Naive thymus-derived CD4-positive, alpha-beta T cell (primary cell): ENCODE measurements around the gene FAM177B. TPM values are rescaled to one million over a fixed set of nuclear protein-coding genes. Genes with fewer than 3 reads are reported as not detected.
"Not testable (repeated sequence)": the region's sequence is repeated elsewhere in the genome, so short reads cannot be mapped to it uniquely, and the experiment has no call there.

ENCODE experiments used
- ATAC-seq: fragments of 150-1000 bp; cut with Tn5 transposase; 2 replicates; pipeline ENCODE4 v1.10.0; 2021; ENCODE audit warnings: mild to moderate bottlenecking, moderate library complexity
- CTCF ChIA-PET: fragments of 350-600 bp; sonication (Branson Sonifier 250); formaldehyde crosslinking; loops from one replicate; lab custom pipeline; 2021; ENCODE audit warnings: antibody characterized with exemption; lab: Charles Lee
- POLR2A ChIA-PET: fragments of 350-600 bp; sonication (Branson Sonifier 250); formaldehyde crosslinking; loops from one replicate; lab custom pipeline; 2021; ENCODE audit warnings: antibody characterized with exemption, inconsistent platforms; lab: Charles Lee
- DNase-seq, 9 donors: peaks; one replicate each; pipeline versions ENCODE4 v3.0.0 to v3.0.0-alpha.2; 2020 to 2022; ENCODE audit warnings: mixed read lengths in 1 of 9
- H3K27ac ChIP-seq: one replicate; pipeline ENCODE4 v1.7.0; 2013; ENCODE audit warnings: mild to moderate bottlenecking, low read depth, low read length, moderate library complexity
- H3K27me3 ChIP-seq, 2 donors: one replicate each; pipeline ENCODE4 v1.7.0; 2013; ENCODE audit warnings: low read length in 2 of 2, mild to moderate bottlenecking in 2 of 2, moderate library complexity in 2 of 2; ENCODE audit not compliant: control insufficient read depth in 2 of 2, insufficient read depth in 2 of 2
- H3K36me3 ChIP-seq, 3 experiments: 1 replicate in 2 of 3; 2 replicates in 1 of 3; pipeline ENCODE4 v1.7.0; 2013; ENCODE audit warnings: low read length in 3 of 3, mild to moderate bottlenecking in 3 of 3, moderate library complexity in 1 of 3; ENCODE audit not compliant: insufficient read depth in 3 of 3, control insufficient read depth in 2 of 3
- H3K4me1 ChIP-seq, 2 donors: one replicate each; pipeline ENCODE4 v1.7.0; 2013; ENCODE audit warnings: low read length in 2 of 2, mild to moderate bottlenecking in 2 of 2, moderate library complexity in 1 of 2; ENCODE audit not compliant: control insufficient read depth in 2 of 2, insufficient read depth in 2 of 2
- H3K4me3 ChIP-seq: 2 replicates; pipeline ENCODE4 v1.7.0; 2013; ENCODE audit warnings: mild to moderate bottlenecking, low read length
- H3K9me3 ChIP-seq, 3 experiments: 1 replicate in 2 of 3; 2 replicates in 1 of 3; pipeline ENCODE4 v1.7.0; 2013; ENCODE audit warnings: low read length in 3 of 3; ENCODE audit not compliant: control insufficient read depth in 2 of 3
- H3K27ac Mint-ChIP-seq, 9 donors: one replicate each; pipeline ENCODE4 v1.8.0; 2020 to 2022; ENCODE audit warnings: mixed read lengths in 9 of 9, mild to moderate bottlenecking in 8 of 9, moderate library complexity in 5 of 9, inconsistent platforms in 2 of 9
- H3K27me3 Mint-ChIP-seq, 5 donors: one replicate each; pipeline ENCODE4 v1.8.0; 2021 to 2022; ENCODE audit warnings: mixed read lengths in 5 of 5, mild to moderate bottlenecking in 1 of 5
- H3K36me3 Mint-ChIP-seq, 5 donors: one replicate each; pipeline ENCODE4 v1.8.0; 2020 to 2022; ENCODE audit warnings: mixed read lengths in 5 of 5, mild to moderate bottlenecking in 3 of 5, inconsistent platforms in 1 of 5
- H3K4me1 Mint-ChIP-seq, 7 donors: one replicate each; pipeline ENCODE4 v1.8.0; 2020 to 2022; ENCODE audit warnings: mixed read lengths in 7 of 7, mild to moderate bottlenecking in 3 of 7, inconsistent platforms in 1 of 7
- H3K4me3 Mint-ChIP-seq, 10 donors: one replicate each; pipeline ENCODE4 v1.8.0; 2020 to 2022; ENCODE audit warnings: mild to moderate bottlenecking in 10 of 10, mixed read lengths in 10 of 10, moderate library complexity in 6 of 10, inconsistent platforms in 2 of 10
- H3K9me3 Mint-ChIP-seq, 11 donors: one replicate each; pipeline ENCODE4 v1.8.0; 2020 to 2022; ENCODE audit warnings: mixed read lengths in 11 of 11, mild to moderate bottlenecking in 4 of 11, inconsistent platforms in 1 of 11, moderate library complexity in 1 of 11
- intact Hi-C, 2 donors: fragments of 100-400 bp; cut with micrococcal nuclease; formaldehyde crosslinking; loops; one replicate each; pipeline ENCODE4 v1.15.1; 2023
- polyA plus RNA-seq, 2 donors: library from polyadenylated mRNA; unstranded; fragments of 300-500 nt; fragmentation: Illumina TruSeq; gene quantifications; one replicate each; pipeline ENCODE4 v1.2.3, GENCODE V29; 2021
- total RNA-seq, 6 experiments: library from RNA in 5 of 6; stranded (reverse) in 5 of 6; gene quantifications; 1 replicate in 5 of 6; 2 replicates in 1 of 6; pipeline ENCODE4 v1.2.3 and lab custom pipeline; 2021 to 2026

The FAM177B gene
- total and polyA plus RNA-seq, 7 experiments from 2014 or later: not detected

DNA sequence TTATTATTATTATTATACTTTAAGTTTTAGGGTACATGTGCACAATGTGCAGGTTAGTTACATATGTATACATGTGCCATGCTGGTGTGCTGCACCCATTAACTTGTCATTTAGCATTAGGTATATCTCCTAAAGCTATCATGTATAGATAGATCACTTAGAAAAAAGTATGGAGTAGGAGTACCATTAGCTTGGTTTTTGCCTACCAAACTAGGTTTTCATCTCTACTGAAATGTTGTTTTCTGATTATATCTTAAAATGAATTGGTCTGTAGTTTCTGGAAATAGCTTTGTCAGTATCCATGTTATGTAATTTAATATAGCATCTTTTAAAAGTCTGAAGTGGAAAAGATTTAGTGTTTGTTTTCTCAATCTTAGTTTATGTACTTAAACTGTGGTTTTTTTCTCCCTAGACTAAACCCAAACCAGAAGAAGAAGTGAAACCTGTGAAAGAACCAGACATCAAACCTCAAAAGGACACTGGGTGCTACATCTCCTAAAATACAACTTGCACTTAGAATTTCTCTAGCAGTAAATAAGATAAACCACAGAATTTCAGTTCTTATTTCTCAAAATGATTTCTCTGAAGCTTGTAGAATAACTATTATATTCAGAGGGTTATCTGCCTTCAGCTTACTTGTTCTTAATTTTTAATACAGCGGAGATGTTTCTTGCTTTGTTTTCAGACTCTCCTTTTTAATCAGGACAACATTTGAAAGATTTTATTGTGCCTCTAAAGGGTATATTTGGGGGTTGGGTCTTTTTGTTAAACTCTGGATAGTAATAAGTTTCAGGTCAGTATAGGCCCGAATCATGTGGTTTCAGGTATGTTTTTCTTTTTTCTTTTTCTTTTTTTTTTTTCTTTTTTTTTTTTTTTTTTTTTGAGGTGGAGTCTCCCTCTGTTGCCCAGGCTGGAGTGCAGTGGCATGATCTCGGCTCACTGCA, 4.5 kb upstream of the FAM177B start:
- no peaks in the 10 kb centered on the region for H3K27me3 Mint-ChIP-seq
- no peaks in the 10 kb centered on the region for H3K4me1 ChIP-seq
- ChIA-PET POLR2A (interaction anchor here (2.2 kb wide), 1 partner anchor 20 kb away, joined by 6 read pairs; the partner anchor contains the start of genes AIDA and BROX), CTCF (interaction anchor here (1.1 kb wide), 2 partner anchors 142 to 269 kb away, joined by 3 read pairs; no protein-coding TSS in a partner anchor)
- H3K4me1 Mint-ChIP-seq: peaks cover 0 to 22% (median 3%) of the 10 kb centered on the region in 7 donors
- no peak overlapping the region for H3K27ac ChIP-seq
- no peaks in the 10 kb centered on the region for H3K27me3 ChIP-seq
- H3K36me3 Mint-ChIP-seq: peaks cover 8 to 46% (median 24%) of the 10 kb centered on the region in 5 donors
- peak overlapping the region in 7 of 9 donors; percentile 26 to 75 (median 53) for H3K27ac Mint-ChIP-seq
- intact Hi-C loops: no loop called here
- H3K9me3 ChIP-seq: no peaks in the 10 kb centered on the region
- no peak for DNase-seq
- no peak for ATAC-seq
- no peaks in the 10 kb centered on the region for H3K9me3 Mint-ChIP-seq
- no peak overlapping the region for H3K4me3 ChIP-seq
- no peak overlapping the region for H3K4me3 Mint-ChIP-seq
- H3K36me3 ChIP-seq: peaks cover 34 to 67% (median 55%) of the 10 kb centered on the region in 3 experiments

DNA sequence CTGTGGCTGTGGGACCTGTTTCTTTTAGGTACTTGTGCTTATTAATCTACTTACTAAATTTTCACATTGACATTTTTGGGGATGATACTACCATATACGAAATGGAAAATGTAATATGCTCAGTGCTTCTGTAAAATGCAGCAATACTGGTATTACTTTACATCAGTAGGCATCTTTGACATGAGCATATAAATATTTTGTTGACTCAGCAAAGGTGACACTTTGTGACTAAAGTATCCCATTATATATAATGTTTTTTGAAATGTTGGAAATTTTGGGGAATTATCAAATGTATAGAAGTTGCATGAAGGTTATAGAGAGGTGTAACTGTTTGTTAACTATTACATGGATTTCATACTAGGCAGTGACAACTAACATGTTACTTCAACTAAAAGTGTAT, 2.3 kb upstream of the FAM177B start:
- Histone ChIP-seq H3K9me3 (no peaks in the 10 kb centered on the region), H3K36me3 (peaks cover 16 to 45% (median 33%) of the 10 kb centered on the region in 3 experiments), H3K27ac (no peak overlapping the region), H3K4me1 (no peaks in the 10 kb centered on the region), H3K4me3 (no peak overlapping the region), H3K27me3 (no peaks in the 10 kb centered on the region)
- POLR2A ChIA-PET: no interaction called here
- DNase-seq (no peak), ATAC-seq (no peak)
- intact Hi-C loops: loop anchor here in 1 of 2 donors (5.0 kb wide), 1 partner anchor 267 kb away; no protein-coding TSS in a partner anchor
- H3K36me3 Mint-ChIP-seq: peaks cover 2 to 28% (median 13%) of the 10 kb centered on the region in 5 donors
- H3K27me3 Mint-ChIP-seq: no peaks in the 10 kb centered on the region
- CTCF ChIA-PET: no interaction called here
- peak overlapping the region in 3 of 9 donors; percentile 10 to 48 (median 19) for H3K27ac Mint-ChIP-seq
- H3K4me1 Mint-ChIP-seq: peaks cover 0 to 19% (median under 1%) of the 10 kb centered on the region in 7 donors
- H3K9me3 Mint-ChIP-seq: no peaks in the 10 kb centered on the region
- no peak overlapping the region for H3K4me3 Mint-ChIP-seq

DNA sequence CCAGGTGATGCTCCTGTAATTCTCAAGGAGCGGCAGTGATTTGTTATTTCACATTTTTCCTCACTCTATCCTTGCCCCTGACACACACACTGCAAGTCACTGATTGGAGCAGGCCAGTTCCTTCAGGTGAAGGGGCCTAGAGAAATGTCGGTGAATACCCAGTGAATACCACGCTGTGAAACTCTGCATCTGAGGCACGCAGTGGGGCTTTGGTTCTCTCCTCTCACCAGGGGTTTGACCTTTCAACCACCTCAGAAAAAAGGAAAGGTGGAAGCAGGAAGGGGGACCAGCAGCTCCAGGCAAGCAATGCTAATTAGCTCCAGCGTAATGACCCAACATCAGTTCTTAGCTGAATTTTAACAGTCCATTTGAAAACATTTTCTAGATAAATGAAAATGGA, 532 bp upstream of the FAM177B start:
- Mint-ChIP-seq H3K9me3 (no peaks in the 10 kb centered on the region), H3K4me1 (peaks cover 0 to 11% (median 0%) of the 10 kb centered on the region in 7 donors), H3K4me3 (no peak overlapping the region), H3K27me3 (no peaks in the 10 kb centered on the region), H3K36me3 (peaks cover 0 to 16% (median 7%) of the 10 kb centered on the region in 5 donors), H3K27ac (no peak overlapping the region)
- POLR2A ChIA-PET: no interaction called here
- no peaks in the 10 kb centered on the region for H3K4me1 ChIP-seq
- ATAC-seq (no peak), DNase-seq (no peak)
- no peaks in the 10 kb centered on the region for H3K27me3 ChIP-seq
- H3K4me3 ChIP-seq: no peak overlapping the region
- CTCF ChIA-PET: interaction anchor here (1.1 kb wide), 1 partner anchor 9 kb away, joined by 3 read pairs; no protein-coding TSS in a partner anchor
- H3K9me3 ChIP-seq: no peaks in the 10 kb centered on the region
- H3K36me3 ChIP-seq: peaks cover 6 to 29% (median 18%) of the 10 kb centered on the region in 3 experiments
- intact Hi-C loops: loop anchor here in 1 of 2 donors (5.0 kb wide), 1 partner anchor 269 kb away; no protein-coding TSS in a partner anchor
- H3K27ac ChIP-seq: no peak overlapping the region

DNA sequence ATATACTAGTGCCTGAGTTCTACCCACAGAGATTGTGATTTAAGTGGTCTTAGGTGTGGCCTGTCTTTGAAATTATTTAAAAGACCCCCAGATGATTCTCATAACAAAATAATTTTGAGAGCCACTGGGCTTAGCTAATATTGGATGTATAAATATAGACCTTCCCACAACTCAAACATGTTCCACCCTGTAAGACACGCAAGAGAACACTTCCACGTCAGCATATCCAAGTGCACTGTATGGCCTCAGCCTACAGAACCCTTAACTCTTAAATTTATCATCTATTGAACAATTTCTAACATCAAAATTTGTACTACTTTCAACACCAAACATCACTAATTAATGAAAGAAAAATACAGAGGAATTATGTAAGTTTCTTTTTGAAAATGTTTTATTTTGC, 2.5 kb downstream of the FAM177B start:
- intact Hi-C loops: loop anchor here in 1 of 2 donors (2.0 to 5.0 kb wide), 2 partner anchors 272 to 383 kb away; no protein-coding TSS in a partner anchor
- no peaks in the 10 kb centered on the region for H3K9me3 Mint-ChIP-seq

DNA sequence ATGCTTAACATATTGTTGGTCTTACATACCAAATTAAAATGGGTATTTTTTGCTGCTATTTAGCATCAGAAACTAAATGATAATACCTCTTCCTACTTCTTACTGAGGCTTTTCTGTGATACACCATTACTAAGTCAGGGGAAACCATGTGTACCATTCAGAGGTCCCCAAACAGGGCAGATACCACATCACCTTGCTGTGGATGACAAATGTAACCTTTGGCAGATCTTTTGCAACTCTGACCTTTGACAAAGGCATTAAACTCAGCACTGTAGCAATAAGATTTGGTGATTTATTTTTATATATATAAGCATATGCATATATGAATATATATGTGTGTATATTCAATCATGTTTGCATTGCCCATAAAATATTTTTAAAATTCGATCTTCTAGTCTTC, 2.9 kb downstream of the FAM177B start:
- peak overlapping the region in 2 of 9 donors; percentile 1 to 16 for H3K27ac Mint-ChIP-seq
- H3K27me3 Mint-ChIP-seq: no peaks in the 10 kb centered on the region
- H3K4me1 Mint-ChIP-seq: peaks cover 0 to 5% (median 0%) of the 10 kb centered on the region in 7 donors
- no peaks in the 10 kb centered on the region for H3K27me3 ChIP-seq
- POLR2A ChIA-PET: no interaction called here
- H3K4me3 ChIP-seq: no peak overlapping the region
- no peak overlapping the region for H3K27ac ChIP-seq
- ATAC-seq (no peak), DNase-seq (no peak)
- H3K4me3 Mint-ChIP-seq: no peak overlapping the region
- CTCF ChIA-PET: interaction anchor here (0.7 to 1.6 kb wide), 4 partner anchors 88 to 342 kb away, joined by 3 to 4 read pairs (median 4); no protein-coding TSS in a partner anchor
- intact Hi-C loops: loop anchor here in 1 of 2 donors (2.0 to 5.0 kb wide), 2 partner anchors 273 to 383 kb away; no protein-coding TSS in a partner anchor
- peaks cover 0 to 4% (median 0%) of the 10 kb centered on the region in 3 experiments for H3K36me3 ChIP-seq
- no peaks in the 10 kb centered on the region for H3K4me1 ChIP-seq
- peaks cover 0 to 4% (median 0%) of the 10 kb centered on the region in 5 donors for H3K36me3 Mint-ChIP-seq
- H3K9me3 Mint-ChIP-seq: no peaks in the 10 kb centered on the region
- no peaks in the 10 kb centered on the region for H3K9me3 ChIP-seq

More for the DNA sequence above, 2.5 kb downstream of the FAM177B start:
- Histone ChIP-seq H3K4me1 (no peaks in the 10 kb centered on the region), H3K27me3 (no peaks in the 10 kb centered on the region), H3K9me3 (no peaks in the 10 kb centered on the region), H3K36me3 (peaks cover 0 to 4% (median 4%) of the 10 kb centered on the region in 3 experiments), H3K4me3 (no peak overlapping the region), H3K27ac (no peak overlapping the region)
- ATAC-seq (no peak), DNase-seq (no peak)
- ChIA-PET CTCF (interaction anchor here (0.7 to 1.6 kb wide), 7 partner anchors 88 to 944 kb away, joined by 3 to 5 read pairs (median 3); no protein-coding TSS in a partner anchor), POLR2A (no interaction called here)
- H3K4me3 Mint-ChIP-seq: no peak overlapping the region
- no peaks in the 10 kb centered on the region for H3K27me3 Mint-ChIP-seq
- peaks cover 0 to 4% (median 3%) of the 10 kb centered on the region in 5 donors for H3K36me3 Mint-ChIP-seq
- peaks cover 0 to 5% (median 0%) of the 10 kb centered on the region in 7 donors for H3K4me1 Mint-ChIP-seq
- H3K27ac Mint-ChIP-seq: peak overlapping the region in 3 of 9 donors; percentile 1 to 56 (median 16)

DNA sequence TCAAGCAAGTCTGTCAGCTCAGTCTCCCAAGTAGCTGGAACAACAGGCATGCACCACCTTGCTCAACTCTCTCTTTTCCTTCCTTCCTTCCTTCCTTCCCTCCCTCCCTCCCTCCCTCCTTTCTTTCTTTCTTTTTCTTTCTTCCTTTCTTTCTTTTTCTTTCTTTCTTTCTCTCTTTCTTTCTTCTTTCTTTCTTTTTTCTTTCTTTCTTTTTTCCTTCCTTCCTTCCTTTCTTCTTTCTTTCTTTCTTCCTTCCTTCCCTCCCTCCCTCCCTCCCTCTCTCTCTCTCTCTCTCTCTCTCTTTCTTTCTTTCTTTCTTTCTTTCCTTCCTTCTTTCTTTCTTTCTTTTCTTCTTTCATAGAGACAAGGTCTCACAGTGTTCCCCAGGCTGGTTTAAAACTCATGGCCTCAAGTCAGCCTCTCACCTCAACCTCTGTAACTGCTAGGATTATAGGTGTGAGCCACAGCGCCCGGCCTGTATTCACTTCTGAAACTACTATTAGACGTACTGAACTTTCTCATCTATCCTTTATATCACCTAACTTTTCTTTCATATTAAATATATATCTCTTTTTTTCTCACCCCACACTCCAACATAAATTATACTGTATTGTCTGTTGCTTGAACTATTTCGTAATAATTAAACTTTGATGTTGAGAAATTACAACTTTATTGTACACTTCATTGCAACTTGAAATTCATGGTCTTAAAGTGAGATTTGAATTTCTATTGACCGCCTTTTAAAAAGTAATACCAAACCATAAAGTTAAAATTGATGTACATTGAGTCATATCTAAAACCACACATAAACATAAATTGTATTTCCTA, 4.8 kb downstream of the FAM177B start:
- H3K36me3 Mint-ChIP-seq, DNase-seq, H3K4me1 Mint-ChIP-seq, H3K4me1 ChIP-seq, ATAC-seq, H3K27me3 ChIP-seq, POLR2A ChIA-PET, H3K4me3 ChIP-seq, H3K27ac Mint-ChIP-seq, H3K4me3 Mint-ChIP-seq, H3K27ac ChIP-seq, H3K9me3 ChIP-seq, H3K9me3 Mint-ChIP-seq, H3K27me3 Mint-ChIP-seq, H3K36me3 ChIP-seq, intact Hi-C loops: not testable (repeated sequence)
- CTCF ChIA-PET: interaction anchor here (0.6 to 1.0 kb wide), 2 partner anchors 339 to 978 kb away, joined by 3 read pairs; no protein-coding TSS in a partner anchor
